ENCODE data around the gene GRK5.

Gene GRK5

GRCh38 chr10:119357412-119358151, 150.2 kb downstream of the GRK5 start:
- no peak overlapping the region for H3K4me2 ChIP-seq (ENCODE audit: low read depth, low read length, poor library complexity, severe bottlenecking)
- H4K20me1 ChIP-seq (ENCODE audit: insufficient read depth, low read length, poor library complexity, severe bottlenecking): no peaks in the 10 kb centered on the region
- peaks cover 7% of the 10 kb centered on the region; the same call in 1 of the 2 replicates for H3K36me3 ChIP-seq (ENCODE audit: insufficient read depth, low read length)
- peaks cover 3% of the 10 kb centered on the region for H3K4me1 ChIP-seq (ENCODE audit: insufficient read depth, low read length, poor library complexity, severe bottlenecking)
- TF ChIP-seq EZH2phosphoT487 (IDR thresholded peaks at IDR 0.05; ENCODE audit: borderline replicate concordance) (no peak), CTCF (conservative IDR thresholded peaks at IDR 0.05; ENCODE audit: low read length) (no peak)
- H3K27me3 ChIP-seq (ENCODE audit: insufficient read depth, low read length, poor library complexity, severe bottlenecking): no peaks in the 10 kb centered on the region
- no peak overlapping the region for H3K9ac ChIP-seq (ENCODE audit: low read depth, low read length, poor library complexity, severe bottlenecking)
- no peaks in the 10 kb centered on the region; the same call in 1 of the 2 replicates for H3K79me2 ChIP-seq (ENCODE audit: insufficient read depth, low read length)
- H3F3A ChIP-seq (ENCODE audit: low read depth): no peaks in the 10 kb centered on the region
- no peak overlapping the region for H2AFZ ChIP-seq (ENCODE audit: low read length)
- H3K9me3 ChIP-seq (ENCODE audit: insufficient read depth, low read depth, low read length): peaks cover 14% of the 10 kb centered on the region
- no peaks in the 10 kb centered on the region for H3K9me2 ChIP-seq (replicated peaks; ENCODE audit: low read depth, low read length)
- no peak overlapping the region for H3K4me3 ChIP-seq (ENCODE audit: low read length, poor library complexity, severe bottlenecking)

- Histone ChIP-seq H3K4me3 (ENCODE audit: low read length, poor library complexity, severe bottlenecking) (no peak overlapping the region), H3K9ac (ENCODE audit: low read depth, low read length, poor library complexity, severe bottlenecking) (no peak overlapping the region), H3F3A (ENCODE audit: low read depth) (no peaks in the 10 kb centered on the region), H3K27me3 (ENCODE audit: insufficient read depth, low read length, poor library complexity, severe bottlenecking) (no peaks in the 10 kb centered on the region), H3K4me1 (ENCODE audit: insufficient read depth, low read length, poor library complexity, severe bottlenecking) (peaks cover 3% of the 10 kb centered on the region), H3K9me2 (replicated peaks; ENCODE audit: low read depth, low read length) (no peaks in the 10 kb centered on the region), H4K20me1 (ENCODE audit: insufficient read depth, low read length, poor library complexity, severe bottlenecking) (no peaks in the 10 kb centered on the region), H3K79me2 (ENCODE audit: insufficient read depth, low read length) (no peaks in the 10 kb centered on the region; the same call in 1 of the 2 replicates), H3K36me3 (ENCODE audit: insufficient read depth, low read length) (peaks cover 7% of the 10 kb centered on the region; the same call in 1 of the 2 replicates), H3K9me3 (ENCODE audit: insufficient read depth, low read depth, low read length) (peaks cover 14% of the 10 kb centered on the region), H2AFZ (ENCODE audit: low read length) (no peak overlapping the region), H3K4me2 (ENCODE audit: low read depth, low read length, poor library complexity, severe bottlenecking) (no peak overlapping the region)
- no peak for TF ChIP-seq CTCF (conservative IDR thresholded peaks at IDR 0.05; ENCODE audit: low read length)
- no peak for TF ChIP-seq EZH2phosphoT487 (IDR thresholded peaks at IDR 0.05; ENCODE audit: borderline replicate concordance)
Observed at GRCh38 chr10:119358152-119358512, 150.8 kb downstream of the GRK5 start.

- Histone ChIP-seq H3K36me3 (ENCODE audit: insufficient read depth, low read length) (peaks cover 7% of the 10 kb centered on the region; the same call in 1 of the 2 replicates), H3K27me3 (ENCODE audit: insufficient read depth, low read length, poor library complexity, severe bottlenecking) (no peaks in the 10 kb centered on the region), H3K4me1 (ENCODE audit: insufficient read depth, low read length, poor library complexity, severe bottlenecking) (peaks cover 3% of the 10 kb centered on the region), H3F3A (ENCODE audit: low read depth) (no peaks in the 10 kb centered on the region), H3K4me3 (ENCODE audit: low read length, poor library complexity, severe bottlenecking) (no peak overlapping the region), H4K20me1 (ENCODE audit: insufficient read depth, low read length, poor library complexity, severe bottlenecking) (no peaks in the 10 kb centered on the region), H2AFZ (ENCODE audit: low read length) (no peak overlapping the region), H3K9me3 (ENCODE audit: insufficient read depth, low read depth, low read length) (peaks cover 14% of the 10 kb centered on the region), H3K4me2 (ENCODE audit: low read depth, low read length, poor library complexity, severe bottlenecking) (no peak overlapping the region), H3K9me2 (replicated peaks; ENCODE audit: low read depth, low read length) (no peaks in the 10 kb centered on the region), H3K79me2 (ENCODE audit: insufficient read depth, low read length) (no peaks in the 10 kb centered on the region; the same call in 1 of the 2 replicates), H3K9ac (ENCODE audit: low read depth, low read length, poor library complexity, severe bottlenecking) (no peak overlapping the region)
- TF ChIP-seq EZH2phosphoT487 (IDR thresholded peaks at IDR 0.05; ENCODE audit: borderline replicate concordance) (no peak), CTCF (conservative IDR thresholded peaks at IDR 0.05; ENCODE audit: low read length) (no peak)
Observed at GRCh38 chr10:119358567-119358966, 151.2 kb downstream of the GRK5 start.

Data from Loucy (cell line).